LNCAP (cell line): Measurements from ENCODE around the gene TP63.

Experiments used
- TF ChIP-seq, protein P1 (sequence below): fragments of 450-650 bp; IDR thresholded peaks from 2 replicates; pipeline ENCODE4 v1.5.1; 2017; ENCODE audit warnings: mild to moderate bottlenecking

The TP63 gene

DNA sequence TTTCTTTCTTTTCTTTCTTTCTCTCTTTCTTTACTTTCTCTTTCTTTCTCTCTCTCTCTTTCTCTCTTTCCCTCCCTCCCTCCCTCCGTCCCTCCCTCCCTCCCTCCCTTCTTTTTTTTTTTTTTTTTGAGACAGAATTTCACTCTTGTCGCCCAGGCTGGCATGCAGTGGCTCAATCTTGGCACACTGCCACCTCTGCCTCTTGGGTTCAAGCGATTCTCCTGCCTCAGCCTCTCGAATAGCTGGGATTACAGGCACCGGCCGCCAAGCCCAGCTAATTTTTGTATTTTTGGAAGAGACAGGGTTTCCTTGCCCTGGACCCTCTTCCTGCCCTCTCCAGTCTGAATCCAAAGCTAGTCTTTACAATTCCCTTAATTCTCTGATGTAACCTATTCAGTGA is 102.9 kb downstream of the TP63 start:
- TF ChIP-seq, protein P1, sequence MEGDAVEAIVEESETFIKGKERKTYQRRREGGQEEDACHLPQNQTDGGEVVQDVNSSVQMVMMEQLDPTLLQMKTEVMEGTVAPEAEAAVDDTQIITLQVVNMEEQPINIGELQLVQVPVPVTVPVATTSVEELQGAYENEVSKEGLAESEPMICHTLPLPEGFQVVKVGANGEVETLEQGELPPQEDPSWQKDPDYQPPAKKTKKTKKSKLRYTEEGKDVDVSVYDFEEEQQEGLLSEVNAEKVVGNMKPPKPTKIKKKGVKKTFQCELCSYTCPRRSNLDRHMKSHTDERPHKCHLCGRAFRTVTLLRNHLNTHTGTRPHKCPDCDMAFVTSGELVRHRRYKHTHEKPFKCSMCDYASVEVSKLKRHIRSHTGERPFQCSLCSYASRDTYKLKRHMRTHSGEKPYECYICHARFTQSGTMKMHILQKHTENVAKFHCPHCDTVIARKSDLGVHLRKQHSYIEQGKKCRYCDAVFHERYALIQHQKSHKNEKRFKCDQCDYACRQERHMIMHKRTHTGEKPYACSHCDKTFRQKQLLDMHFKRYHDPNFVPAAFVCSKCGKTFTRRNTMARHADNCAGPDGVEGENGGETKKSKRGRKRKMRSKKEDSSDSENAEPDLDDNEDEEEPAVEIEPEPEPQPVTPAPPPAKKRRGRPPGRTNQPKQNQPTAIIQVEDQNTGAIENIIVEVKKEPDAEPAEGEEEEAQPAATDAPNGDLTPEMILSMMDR = no peak

DNA sequence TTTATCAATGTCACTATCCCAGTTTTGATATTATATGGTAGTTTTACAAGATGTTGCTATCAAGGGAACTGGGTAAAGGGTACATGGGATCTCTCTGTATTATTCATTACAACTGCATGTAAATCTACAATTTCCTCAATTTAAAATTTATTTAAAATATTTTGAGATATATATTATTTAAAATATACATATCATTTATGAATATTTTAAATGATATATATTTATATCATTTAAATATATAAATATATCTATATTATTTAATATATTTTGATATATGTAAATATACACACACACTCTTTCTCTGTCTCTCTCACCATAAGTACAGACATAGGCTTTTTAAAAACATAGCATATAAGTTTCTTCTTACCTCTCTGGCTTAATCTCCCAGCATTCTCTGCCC is 104.7 kb downstream of the TP63 start:
- TF ChIP-seq, protein P1 = no peak

DNA sequence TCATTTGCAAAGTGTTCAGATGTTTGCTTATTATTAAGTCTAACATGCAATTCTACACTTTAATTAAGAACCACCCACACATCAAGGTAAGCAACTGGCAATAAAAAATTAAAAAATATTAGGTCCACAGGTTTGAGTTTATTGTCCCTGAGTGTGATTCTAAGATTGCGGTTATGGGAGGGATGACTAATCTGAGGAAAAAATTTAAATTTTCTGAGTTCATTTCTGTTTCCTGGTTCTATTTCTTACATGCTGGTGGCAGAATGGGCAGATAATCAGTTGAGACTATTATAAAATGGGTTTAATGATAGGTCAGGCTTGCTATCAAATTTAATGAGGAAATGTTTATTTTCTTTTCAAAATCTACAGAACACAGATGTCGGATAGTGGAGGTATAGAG is 105.9 kb downstream of the TP63 start:
- TF ChIP-seq, protein P1 = no peak

DNA sequence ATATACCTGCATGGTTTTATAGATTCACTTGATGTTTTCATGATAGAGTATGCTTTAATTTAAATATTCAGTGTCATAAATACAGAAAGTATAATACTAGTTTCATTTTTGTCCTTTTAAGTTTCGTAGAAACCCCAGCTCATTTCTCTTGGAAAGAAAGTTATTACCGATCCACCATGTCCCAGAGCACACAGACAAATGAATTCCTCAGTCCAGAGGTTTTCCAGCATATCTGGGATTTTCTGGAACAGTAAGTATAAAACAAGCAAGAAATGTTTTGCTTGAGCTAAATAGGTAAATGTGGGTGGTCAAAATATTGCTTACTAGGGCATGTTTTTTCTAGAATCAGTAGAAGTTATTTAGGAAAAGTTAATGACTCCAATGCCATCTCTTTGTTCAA is 106.4 kb downstream of the TP63 start:
- TF ChIP-seq, protein P1 = no peak

DNA sequence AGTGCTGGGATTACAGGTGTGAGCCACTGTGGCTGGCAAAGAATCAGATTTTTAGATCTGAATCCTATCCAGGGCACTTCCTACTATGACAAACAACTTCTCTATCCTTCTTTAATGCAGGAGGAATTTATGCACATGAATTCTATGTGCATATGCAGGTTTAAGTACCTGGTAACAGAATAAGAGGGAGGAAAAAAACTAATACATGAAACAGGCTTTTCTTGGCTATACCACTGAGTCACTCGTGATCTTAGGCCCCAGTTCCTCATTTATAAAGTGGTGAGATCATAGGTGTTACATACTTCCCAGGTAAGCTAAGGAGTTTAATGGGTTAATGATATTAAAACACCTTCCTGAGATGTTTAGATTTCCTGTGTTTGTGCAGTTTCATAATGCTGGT is 108.2 kb downstream of the TP63 start:
- TF ChIP-seq, protein P1 = no peak

DNA sequence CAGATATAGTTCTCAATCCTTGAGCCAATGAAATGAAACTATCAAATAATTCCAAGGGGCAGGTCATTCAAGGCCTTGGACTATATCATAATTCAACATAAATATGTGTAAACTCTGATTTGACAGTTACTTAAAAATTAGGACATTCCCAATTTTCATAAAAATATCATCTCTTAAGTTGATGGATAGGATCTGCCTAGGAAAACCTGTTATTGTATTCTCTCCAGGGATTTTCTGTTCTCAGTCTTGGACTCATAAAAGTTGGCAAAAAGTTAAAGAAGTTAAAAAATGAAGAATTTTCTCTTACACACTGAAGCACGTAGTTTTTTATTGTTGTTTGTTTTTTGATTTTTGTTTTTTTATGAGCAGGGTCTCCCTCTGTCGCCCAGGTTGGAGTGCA is 109.0 kb downstream of the TP63 start:
- TF ChIP-seq, protein P1 = no peak

DNA sequence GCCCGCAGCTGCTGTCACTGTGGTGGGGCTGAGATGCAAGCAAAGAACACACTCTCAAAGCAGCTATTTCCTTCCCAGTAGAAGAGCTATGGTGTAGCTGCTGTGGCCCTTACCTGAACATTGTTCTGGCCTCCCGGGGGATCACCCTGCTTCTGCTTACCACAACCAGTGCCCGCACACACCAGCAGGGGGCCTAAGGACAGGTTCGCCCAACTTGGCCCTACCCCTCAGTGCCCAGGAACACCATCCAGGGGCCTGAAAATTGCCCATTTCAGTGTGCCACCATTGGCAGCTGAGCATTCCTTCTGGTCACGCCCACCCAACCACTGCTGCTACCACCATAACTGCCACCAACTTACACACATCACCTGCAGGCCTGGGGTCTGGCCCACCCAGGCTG is 113.0 kb downstream of the TP63 start:
- TF ChIP-seq, protein P1 = peak; percentile 17; the same call in 1 of the 2 replicates

DNA sequence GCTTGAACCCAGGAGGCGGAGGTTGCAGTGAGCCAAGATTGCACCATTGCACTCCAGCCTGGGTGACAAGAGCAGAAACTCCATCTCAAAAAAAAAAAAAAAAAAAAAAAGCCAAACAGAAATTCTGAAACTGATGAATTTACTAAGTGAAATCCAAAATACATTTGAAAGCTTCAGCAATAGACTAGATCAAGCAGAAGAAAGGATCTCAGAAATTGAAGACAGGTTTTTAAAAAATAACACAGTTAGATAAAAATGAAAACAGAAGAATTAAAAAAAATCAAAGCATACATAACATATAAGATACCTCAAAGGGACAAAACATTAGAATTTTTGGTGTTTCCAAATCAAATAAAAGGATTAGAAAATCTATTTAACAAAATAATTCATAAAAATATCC is 114.4 kb downstream of the TP63 start:
- TF ChIP-seq, protein P1 = no peak
